Activated T-cell treated with anti-CD3 and anti-CD28 coated beads, Interleukin-2, amount 50 U/mL, for 4 hours (primary cell): ENCODE measurements around the gene OAS1. TPM values are rescaled to one million over a fixed set of nuclear protein-coding genes. Genes with fewer than 3 reads are reported as not detected.
"Not testable (repeated sequence)": the region's sequence is repeated elsewhere in the genome, so short reads cannot be mapped to it uniquely, and the experiment has no call there.

Source experiments
- ATAC-seq, 2 donors: fragments of 200-7000 bp; cut with Tn5 transposase; one replicate each; pipeline ENCODE4 v1.10.0; 2021
- DNase-seq: peaks from one replicate; pipeline ENCODE4 v3.0.0-alpha.2; 2020
- H3K27me3 Mint-ChIP-seq: one replicate; pipeline ENCODE4 v1.8.0; 2021; ENCODE audit warnings: low read depth, mixed read lengths
- H3K36me3 Mint-ChIP-seq: one replicate; pipeline ENCODE4 v1.8.0; 2022; ENCODE audit warnings: mixed read lengths; ENCODE audit not compliant: insufficient read depth
- H3K4me1 Mint-ChIP-seq: one replicate; pipeline ENCODE4 v1.8.0; 2021; ENCODE audit warnings: low read depth, mixed read lengths
- H3K4me3 Mint-ChIP-seq: one replicate; pipeline ENCODE4 v1.8.0; 2021; ENCODE audit warnings: mild to moderate bottlenecking, moderate library complexity, mixed read lengths
- H3K9me3 Mint-ChIP-seq: one replicate; pipeline ENCODE4 v1.8.0; 2021; ENCODE audit warnings: mixed read lengths
- total RNA-seq, 3 donors: library from RNA; stranded (reverse); gene quantifications; one replicate each; pipeline ENCODE4 v1.2.1, GENCODE V29; 2021

The OAS1 gene
- total RNA-seq, 3 donors from 2014 or later, result 3.2 to 7.8 (median 4.0) TPM

- not testable (repeated sequence) for H3K4me3 Mint-ChIP-seq, ATAC-seq, DNase-seq, H3K27me3 Mint-ChIP-seq
- peaks cover 84% of the 10 kb centered on the region for H3K36me3 Mint-ChIP-seq
- peaks cover 25% of the 10 kb centered on the region for H3K4me1 Mint-ChIP-seq
- H3K9me3 Mint-ChIP-seq, result peaks cover 11% of the 10 kb centered on the region
Measured at GRCh38 chr12:112957125-112957524, 50.4 kb downstream of the OAS1 start.

- Mint-ChIP-seq H3K4me3 (no peak overlapping the region), H3K36me3 (peaks cover 72% of the 10 kb centered on the region), H3K4me1 (peaks cover 20% of the 10 kb centered on the region), H3K9me3 (peaks cover 6% of the 10 kb centered on the region), H3K27me3 (no peaks in the 10 kb centered on the region)
- DNase-seq (no peak), ATAC-seq (no peak)
Measured at GRCh38 chr12:112961074-112961473, 54.3 kb downstream of the OAS1 start.

- peaks cover 15% of the 10 kb centered on the region for H3K4me1 Mint-ChIP-seq
- H3K27me3 Mint-ChIP-seq, result no peaks in the 10 kb centered on the region
- H3K4me3 Mint-ChIP-seq, result no peak overlapping the region
- ATAC-seq (no peak), DNase-seq (no peak)
- H3K36me3 Mint-ChIP-seq, result peaks cover 72% of the 10 kb centered on the region
- peaks cover 6% of the 10 kb centered on the region for H3K9me3 Mint-ChIP-seq
Measured at GRCh38 chr12:112961536-112961935, 54.8 kb downstream of the OAS1 start.

- H3K27me3 Mint-ChIP-seq, result no peaks in the 10 kb centered on the region
- ATAC-seq (no peak), DNase-seq (no peak)
- H3K4me3 Mint-ChIP-seq, result no peak overlapping the region
- peaks cover 3% of the 10 kb centered on the region for H3K9me3 Mint-ChIP-seq
- peaks cover 11% of the 10 kb centered on the region for H3K4me1 Mint-ChIP-seq
- H3K36me3 Mint-ChIP-seq, result peaks cover 69% of the 10 kb centered on the region
Measured at GRCh38 chr12:112962561-112962960, 55.8 kb downstream of the OAS1 start.

- peaks cover 11% of the 10 kb centered on the region for H3K4me1 Mint-ChIP-seq
- no peak overlapping the region for H3K4me3 Mint-ChIP-seq
- ATAC-seq (no peak), DNase-seq (no peak)
- peaks cover 67% of the 10 kb centered on the region for H3K36me3 Mint-ChIP-seq
- H3K27me3 Mint-ChIP-seq, result no peaks in the 10 kb centered on the region
- H3K9me3 Mint-ChIP-seq, result peaks cover 3% of the 10 kb centered on the region
Measured at GRCh38 chr12:112963227-112963861, 56.6 kb downstream of the OAS1 start.

- ATAC-seq (no peak), DNase-seq (no peak)
- H3K36me3 Mint-ChIP-seq, result peaks cover 63% of the 10 kb centered on the region
- H3K9me3 Mint-ChIP-seq, result peaks cover 3% of the 10 kb centered on the region
- H3K4me3 Mint-ChIP-seq, result no peak overlapping the region
- H3K4me1 Mint-ChIP-seq, result peaks cover 11% of the 10 kb centered on the region
- no peaks in the 10 kb centered on the region for H3K27me3 Mint-ChIP-seq
Measured at GRCh38 chr12:112964067-112964670, 57.4 kb downstream of the OAS1 start.

GRCh38 chr12:112964915-112965314, 58.2 kb downstream of the OAS1 start:
- Mint-ChIP-seq H3K27me3 (no peaks in the 10 kb centered on the region), H3K36me3 (peaks cover 57% of the 10 kb centered on the region), H3K4me3 (no peak overlapping the region), H3K9me3 (no peaks in the 10 kb centered on the region), H3K4me1 (peaks cover 4% of the 10 kb centered on the region)
- DNase-seq (no peak), ATAC-seq (no peak)

- peaks cover 57% of the 10 kb centered on the region for H3K36me3 Mint-ChIP-seq
- H3K27me3 Mint-ChIP-seq, result no peaks in the 10 kb centered on the region
- no peak for ATAC-seq
- no peak for DNase-seq
- H3K4me1 Mint-ChIP-seq, result peaks cover 4% of the 10 kb centered on the region
- H3K9me3 Mint-ChIP-seq, result no peaks in the 10 kb centered on the region
- no peak overlapping the region for H3K4me3 Mint-ChIP-seq
Measured at GRCh38 chr12:112965643-112966042, 58.9 kb downstream of the OAS1 start.

- H3K36me3 Mint-ChIP-seq, result peaks cover 48% of the 10 kb centered on the region
Measured at GRCh38 chr12:112967306-112967705, 60.5 kb downstream of the OAS1 start.

GRCh38 chr12:112967858-112968257, 61.1 kb downstream of the OAS1 start:
- Mint-ChIP-seq H3K27me3 (no peaks in the 10 kb centered on the region), H3K4me3 (no peak overlapping the region), H3K9me3 (no peaks in the 10 kb centered on the region), H3K4me1 (no peaks in the 10 kb centered on the region), H3K36me3 (peaks cover 42% of the 10 kb centered on the region)
- DNase-seq (no peak), ATAC-seq (no peak)

More at GRCh38 chr12:112967306-112967705, 60.5 kb downstream of the OAS1 start:
- Mint-ChIP-seq H3K4me1 (no peaks in the 10 kb centered on the region), H3K27me3 (no peaks in the 10 kb centered on the region), H3K4me3 (no peak overlapping the region), H3K9me3 (no peaks in the 10 kb centered on the region)
- no peak for DNase-seq
- ATAC-seq, result no peak

Other genes starting within 250 kb of the OAS1 start
- gene RPH3A, start 115.2 kb upstream of the OAS1 start, total RNA-seq, result not detected
- gene OAS3, start 31.5 kb downstream of the OAS1 start, total RNA-seq, result 10 to 100 TPM in 1 of 3 donors, 1 to 10 TPM in 2; 5.5 to 13.6 (median 8.0) TPM
- 10 to 100 TPM; 27.8 to 36.0 (median 34.9) TPM for gene OAS2, start 71.6 kb downstream of the OAS1 start, total RNA-seq
- 1 to 10 TPM; 5.0 to 7.7 (median 5.2) TPM for gene DTX1, start 149.8 kb downstream of the OAS1 start, total RNA-seq
- 1 to 10 TPM in 1 of 3 donors, under 1 TPM in 2; 0.58 to 1.1 (median 0.87) TPM for gene RASAL1, start 228.8 kb downstream of the OAS1 start, total RNA-seq
- under 1 TPM; 0.29 to 0.46 (median 0.38) TPM for gene CFAP73, start 242.8 kb downstream of the OAS1 start, total RNA-seq